Colon (tissue), 2 donors: ENCODE measurements around the gene DIP2A.

Experiments
- FAIRE-seq: peaks from 2 replicates; lab custom pipeline; 2012; peaks lifted over from hg19 to GRCh38; lab: Jason Lieb, UNC
- donor health status: control.
- donor health status: control.

DIP2A gene

GRCh38 chr21:46458315-46459023 is at the start of gene DIP2A:
Gene DIP2A (plus strand): TSS chr21:46458891. CDS start chr21:46459132, 241 bp downstream.
- no peak for FAIRE-seq

GRCh38 chr21:46409641-46410406 is 48.9 kb upstream of the DIP2A start:
- FAIRE-seq: no peak

- FAIRE-seq: no peak
Observed at GRCh38 chr21:46410516-46410915, 48.2 kb upstream of the DIP2A start.

GRCh38 chr21:46411236-46411635 is 47.5 kb upstream of the DIP2A start:
- no peak for FAIRE-seq

- FAIRE-seq: no peak
Observed at GRCh38 chr21:46411691-46412090, 47.0 kb upstream of the DIP2A start.

- no peak for FAIRE-seq
Observed at GRCh38 chr21:46412521-46413364, 45.9 kb upstream of the DIP2A start.

- FAIRE-seq: no peak
Observed at GRCh38 chr21:46413365-46413696, 45.4 kb upstream of the DIP2A start.

- no peak for FAIRE-seq
Observed at GRCh38 chr21:46414965-46415275, 43.8 kb upstream of the DIP2A start.

GRCh38 chr21:46416551-46416950 is 42.1 kb upstream of the DIP2A start:
- FAIRE-seq: no peak

GRCh38 chr21:46418265-46418946 is 40.3 kb upstream of the DIP2A start:
- no peak for FAIRE-seq

GRCh38 chr21:46420241-46421190 is 38.2 kb upstream of the DIP2A start:
- FAIRE-seq: no peak

GRCh38 chr21:46421191-46421750 is 37.4 kb upstream of the DIP2A start:
- no peak for FAIRE-seq

- no peak for FAIRE-seq
Observed at GRCh38 chr21:46421756-46422555, 36.7 kb upstream of the DIP2A start.

- no peak for FAIRE-seq
Observed at GRCh38 chr21:46422636-46423241, 36.0 kb upstream of the DIP2A start.

GRCh38 chr21:46423546-46424038 is 35.1 kb upstream of the DIP2A start:
- FAIRE-seq: no peak

GRCh38 chr21:46424039-46424591 is 34.6 kb upstream of the DIP2A start:
- no peak for FAIRE-seq

GRCh38 chr21:46424621-46425020 is 34.1 kb upstream of the DIP2A start:
- no peak for FAIRE-seq

GRCh38 chr21:46425041-46425440 is 33.6 kb upstream of the DIP2A start:
- no peak for FAIRE-seq

- FAIRE-seq: no peak
Observed at GRCh38 chr21:46425571-46425970, 33.1 kb upstream of the DIP2A start.
